SU-DHL-6 (cell line): ENCODE data around the gene TRIM2.

ENCODE experiments used
- EZH2phosphoT487 ChIP-seq: fragments of 200-600 bp; sonication (generic), shearing (Covaris generic); conservative IDR thresholded peaks from 2 replicates; pipeline ENCODE4 v1.6.1; 2018; ENCODE audit warnings: mild to moderate bottlenecking, antibody characterized with exemption, low read length, moderate library complexity, mixed read lengths
- TF ChIP-seq, protein P1 (sequence below): fragments of 200-600 bp; sonication (generic); IDR thresholded peaks from one replicate; pipeline ENCODE4 v1.5.1; 2017; ENCODE audit warnings: antibody characterized with exemption, mild to moderate bottlenecking, low read length, moderate library complexity; ENCODE audit not compliant: insufficient read depth, poor library complexity, severe bottlenecking

DNA sequence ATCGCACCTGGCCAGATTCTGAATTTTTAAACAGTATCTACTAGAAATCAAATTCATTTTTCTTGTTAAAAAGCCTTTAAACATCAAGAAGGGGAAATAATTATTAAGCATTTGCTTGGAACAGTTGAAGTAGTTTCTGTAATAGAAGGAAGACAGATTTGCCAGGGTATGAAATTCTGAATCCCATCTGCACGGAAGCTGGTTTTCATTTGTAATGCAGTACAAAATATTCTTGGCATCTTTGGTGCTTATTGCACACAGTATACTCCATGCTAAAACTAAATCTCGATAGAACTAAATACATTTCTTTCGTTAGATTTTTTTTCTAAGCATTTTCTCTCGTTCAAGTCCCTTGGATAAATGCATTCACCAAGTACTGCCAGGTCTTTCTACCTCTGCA is 25.3 kb downstream of the TRIM2 start:
- TF ChIP-seq, protein P1, sequence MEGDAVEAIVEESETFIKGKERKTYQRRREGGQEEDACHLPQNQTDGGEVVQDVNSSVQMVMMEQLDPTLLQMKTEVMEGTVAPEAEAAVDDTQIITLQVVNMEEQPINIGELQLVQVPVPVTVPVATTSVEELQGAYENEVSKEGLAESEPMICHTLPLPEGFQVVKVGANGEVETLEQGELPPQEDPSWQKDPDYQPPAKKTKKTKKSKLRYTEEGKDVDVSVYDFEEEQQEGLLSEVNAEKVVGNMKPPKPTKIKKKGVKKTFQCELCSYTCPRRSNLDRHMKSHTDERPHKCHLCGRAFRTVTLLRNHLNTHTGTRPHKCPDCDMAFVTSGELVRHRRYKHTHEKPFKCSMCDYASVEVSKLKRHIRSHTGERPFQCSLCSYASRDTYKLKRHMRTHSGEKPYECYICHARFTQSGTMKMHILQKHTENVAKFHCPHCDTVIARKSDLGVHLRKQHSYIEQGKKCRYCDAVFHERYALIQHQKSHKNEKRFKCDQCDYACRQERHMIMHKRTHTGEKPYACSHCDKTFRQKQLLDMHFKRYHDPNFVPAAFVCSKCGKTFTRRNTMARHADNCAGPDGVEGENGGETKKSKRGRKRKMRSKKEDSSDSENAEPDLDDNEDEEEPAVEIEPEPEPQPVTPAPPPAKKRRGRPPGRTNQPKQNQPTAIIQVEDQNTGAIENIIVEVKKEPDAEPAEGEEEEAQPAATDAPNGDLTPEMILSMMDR, result no peak
- TF ChIP-seq EZH2phosphoT487, result no peak
